Upper lobe of right lung (tissue), 1 donor: Measurements from ENCODE around the gene PTPRCAP. TPM values are rescaled to one million over a fixed set of nuclear protein-coding genes. Genes with fewer than 3 reads are reported as not detected.

Experiments
- ATAC-seq: fragments of 200-7000 bp; cut with Tn5 transposase; one replicate; pipeline ENCODE4 v1.9.1; 2020; ENCODE audit warnings: mild to moderate bottlenecking, moderate library complexity
- DNase-seq: peaks from one replicate; pipeline ENCODE4 v3.0.0-alpha.2; 2020
- H3K27ac ChIP-seq: fragments of 200-600 bp; one replicate; pipeline ENCODE4 v1.8.0; 2022
- H3K27me3 ChIP-seq: fragments of 200-600 bp; one replicate; pipeline ENCODE4 v1.8.0; 2022; ENCODE audit warnings: mild to moderate bottlenecking
- H3K36me3 ChIP-seq: fragments of 200-600 bp; one replicate; pipeline ENCODE4 v1.8.0; 2022
- H3K4me1 ChIP-seq: fragments of 200-600 bp; one replicate; pipeline ENCODE4 v1.8.0; 2022
- H3K4me3 ChIP-seq: fragments of 200-600 bp; one replicate; pipeline ENCODE4 v1.8.0; 2022; ENCODE audit warnings: mild to moderate bottlenecking
- H3K9me3 ChIP-seq: fragments of 200-600 bp; one replicate; pipeline ENCODE4 v1.8.0; 2022
- CTCF ChIP-seq: fragments of 200-600 bp; IDR thresholded peaks from one replicate; pipeline ENCODE4 v1.8.0; 2022; ENCODE audit warnings: antibody characterized with exemption
- intact Hi-C: fragments of 100-400 bp; cut with DNase I; formaldehyde crosslinking; loops from one replicate; pipeline ENCODE4 v1.11.0; 2022
- total RNA-seq: library from RNA; stranded (reverse); fragmentation: NEBNext Ultra II Directional; extraction: Animal tissue kit (Norgen Biotek cat#: 25700); gene quantifications from one replicate; pipeline ENCODE4 v1.2.1, GENCODE V29; 2021
- donor health status: DM: no; HTN: yes; CAD: no; lungs with severe emphysema.

PTPRCAP gene
- total RNA-seq, 1 donor from 2014 or later = 17.7 TPM

GRCh38 chr11:67419325-67420049 lies 18.0 kb downstream of the PTPRCAP start:
- Histone ChIP-seq H3K27ac (peak overlapping the region; percentile 79), H3K4me1 (peaks cover 40% of the 10 kb centered on the region), H3K9me3 (no peaks in the 10 kb centered on the region), H3K4me3 (no peak overlapping the region), H3K36me3 (no peaks in the 10 kb centered on the region), H3K27me3 (no peaks in the 10 kb centered on the region)
- DNase-seq (no peak), ATAC-seq (no peak)
- intact Hi-C loops = no loop called here
- no peak for TF ChIP-seq CTCF

GRCh38 chr11:67418476-67419281 lies 18.8 kb downstream of the PTPRCAP start:
- Histone ChIP-seq H3K27me3 (no peaks in the 10 kb centered on the region), H3K4me1 (peaks cover 40% of the 10 kb centered on the region), H3K36me3 (no peaks in the 10 kb centered on the region), H3K27ac (no peak overlapping the region), H3K4me3 (no peak overlapping the region), H3K9me3 (no peaks in the 10 kb centered on the region)
- TF ChIP-seq CTCF = no peak
- no peak for DNase-seq
- intact Hi-C loops = no loop called here
- no peak for ATAC-seq

- Histone ChIP-seq H3K4me1 (peaks cover 40% of the 10 kb centered on the region), H3K9me3 (no peaks in the 10 kb centered on the region), H3K4me3 (no peak overlapping the region), H3K27ac (no peak overlapping the region), H3K27me3 (no peaks in the 10 kb centered on the region), H3K36me3 (no peaks in the 10 kb centered on the region)
- no peak for ATAC-seq
- intact Hi-C loops = no loop called here
- no peak for DNase-seq
- no peak for TF ChIP-seq CTCF
Observed at GRCh38 chr11:67417425-67417824, 20.1 kb downstream of the PTPRCAP start.

- TF ChIP-seq CTCF = no peak
- intact Hi-C loops = no loop called here
- no peak overlapping the region for H3K4me3 ChIP-seq
- peaks cover 40% of the 10 kb centered on the region for H3K4me1 ChIP-seq
- ATAC-seq (no peak), DNase-seq (peak; percentile 78)
- no peaks in the 10 kb centered on the region for H3K36me3 ChIP-seq
- no peak overlapping the region for H3K27ac ChIP-seq
- H3K9me3 ChIP-seq = no peaks in the 10 kb centered on the region
- no peaks in the 10 kb centered on the region for H3K27me3 ChIP-seq
Observed at GRCh38 chr11:67416416-67417335, 20.8 kb downstream of the PTPRCAP start.

- peak within 1 kb of the TSS; percentile 40 for H3K4me3 ChIP-seq
- no peak for TF ChIP-seq CTCF
- H3K36me3 ChIP-seq = no peaks in the 10 kb centered on the region
- ATAC-seq (peak; percentile 2), DNase-seq (no peak)
- H3K27ac ChIP-seq = no peak within 1 kb of the TSS
- no peaks in the 10 kb centered on the region for H3K27me3 ChIP-seq
- peaks cover 35% of the 10 kb centered on the region for H3K4me1 ChIP-seq
- no peaks in the 10 kb centered on the region for H3K9me3 ChIP-seq
- intact Hi-C loops = no loop called here
Observed at GRCh38 chr11:67415501-67416304, 21.8 kb downstream of the PTPRCAP start, which contains the start of gene CARNS1. Gene CARNS1, plus strand, starts transcription at chr11:67415678. Its CDS starts 522 bp downstream, at chr11:67416200.
